ENCODE measurements around the gene COA5.

DNA sequence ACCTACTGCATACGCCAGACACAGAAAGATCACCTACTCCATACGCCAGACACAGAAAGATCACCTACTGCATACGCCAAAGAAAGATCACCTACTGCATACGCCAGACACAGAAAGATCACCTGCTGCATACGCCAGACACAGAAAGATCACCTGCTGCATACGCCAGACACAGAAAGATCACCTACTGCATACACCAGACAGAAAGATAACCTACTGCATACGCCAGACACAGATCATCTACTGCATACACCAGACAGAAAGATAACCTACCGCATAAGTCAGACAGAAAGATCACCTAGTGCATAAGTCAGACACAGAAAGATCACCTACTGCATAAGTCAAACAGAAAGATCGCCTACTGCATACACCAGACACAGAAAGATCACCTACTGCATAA is 25.8 kb downstream of the COA5 start:
- TF ChIP-seq CTCF (IDR thresholded peaks at IDR 0.05): no peak
- TF ChIP-seq EZH2 (IDR thresholded peaks at IDR 0.05): no peak
- TF ChIP-seq EZH2phosphoT487 (IDR thresholded peaks at IDR 0.05): no peak

Data from neural progenitor cell (in vitro differentiated cells).